DND-41 (cell line): Measurements from ENCODE around the gene ELP6.
"Not testable (repeated sequence)": the region's sequence is repeated elsewhere in the genome, so short reads cannot be mapped to it uniquely, and the experiment has no call there.

Experiments
- ATAC-seq: fragments of 200-7000 bp; cut with Tn5 transposase; 3 replicates; pipeline ENCODE4 v1.9.1; 2021; ENCODE audit warnings: low read depth; ENCODE audit not compliant: insufficient read depth
- DNase-seq: peaks from one replicate; pipeline ENCODE4 v3.0.0-alpha.2; 2020
- H2AFZ ChIP-seq: 2 replicates; pipeline ENCODE4 v1.6.0; 2012; ENCODE audit warnings: low read depth, low read length
- H3K27ac ChIP-seq: 2 replicates; pipeline ENCODE4 v1.5.1; 2012; ENCODE audit warnings: low read length, inconsistent platforms
- H3K27me3 ChIP-seq: fragments of 200-600 bp; sonication (generic); 2 replicates; pipeline ENCODE4 v1.6.0; 2012; ENCODE audit warnings: low read length, mild to moderate bottlenecking, inconsistent platforms; ENCODE audit not compliant: insufficient read depth, poor library complexity
- H3K36me3 ChIP-seq: 2 replicates; pipeline ENCODE4 v1.5.1; 2012; ENCODE audit warnings: low read length, inconsistent platforms; ENCODE audit not compliant: insufficient read depth
- H3K4me1 ChIP-seq: 2 replicates; pipeline ENCODE4 v1.5.1; 2012; ENCODE audit warnings: mild to moderate bottlenecking, low read length; ENCODE audit not compliant: insufficient read depth
- H3K4me2 ChIP-seq: 2 replicates; pipeline ENCODE4 v1.6.0; 2012; ENCODE audit warnings: mild to moderate bottlenecking, moderate library complexity, low read length, inconsistent platforms; ENCODE audit not compliant: insufficient read depth
- H3K4me3 ChIP-seq, 2 experiments: fragments of 200-600 bp in 1 of 2; shearing (Covaris generic) in 1 of 2; 2 replicates each; pipeline ENCODE4 v1.5.1; 2012 to 2016; ENCODE audit warnings: inconsistent platforms in 2 of 2, low read length in 2 of 2, mild to moderate bottlenecking in 2 of 2, low read depth in 1 of 2, moderate library complexity in 1 of 2
- H3K79me2 ChIP-seq: 2 replicates; pipeline ENCODE4 v1.6.0; 2012; ENCODE audit warnings: low read length, inconsistent platforms; ENCODE audit not compliant: insufficient read depth
- H3K9ac ChIP-seq: 2 replicates; pipeline ENCODE4 v1.6.0; 2012; ENCODE audit warnings: low read depth, mild to moderate bottlenecking, inconsistent platforms, low read length, moderate library complexity
- H3K9me3 ChIP-seq: 2 replicates; pipeline ENCODE4 v1.5.1; 2012; ENCODE audit warnings: low read length, moderate library complexity, mild to moderate bottlenecking, inconsistent platforms; ENCODE audit not compliant: insufficient read depth, severe bottlenecking
- H4K20me1 ChIP-seq: 2 replicates; pipeline ENCODE4 v1.6.0; 2012; ENCODE audit warnings: low read length; ENCODE audit not compliant: insufficient read depth
- EZH2 ChIP-seq: IDR thresholded peaks from 3 replicates; pipeline ENCODE4 v1.6.1; 2012; ENCODE audit warnings: borderline replicate concordance, low read depth, mild to moderate bottlenecking, moderate library complexity, low read length, inconsistent platforms; ENCODE audit not compliant: severe bottlenecking
- TF ChIP-seq, protein P1 (sequence below): IDR thresholded peaks from 2 replicates; pipeline ENCODE4 v1.5.1; 2012; ENCODE audit warnings: borderline replicate concordance, low read length, moderate library complexity, mild to moderate bottlenecking; ENCODE audit not compliant: poor library complexity, severe bottlenecking; ENCODE audit errors: extremely low read depth

ELP6 gene

DNA sequence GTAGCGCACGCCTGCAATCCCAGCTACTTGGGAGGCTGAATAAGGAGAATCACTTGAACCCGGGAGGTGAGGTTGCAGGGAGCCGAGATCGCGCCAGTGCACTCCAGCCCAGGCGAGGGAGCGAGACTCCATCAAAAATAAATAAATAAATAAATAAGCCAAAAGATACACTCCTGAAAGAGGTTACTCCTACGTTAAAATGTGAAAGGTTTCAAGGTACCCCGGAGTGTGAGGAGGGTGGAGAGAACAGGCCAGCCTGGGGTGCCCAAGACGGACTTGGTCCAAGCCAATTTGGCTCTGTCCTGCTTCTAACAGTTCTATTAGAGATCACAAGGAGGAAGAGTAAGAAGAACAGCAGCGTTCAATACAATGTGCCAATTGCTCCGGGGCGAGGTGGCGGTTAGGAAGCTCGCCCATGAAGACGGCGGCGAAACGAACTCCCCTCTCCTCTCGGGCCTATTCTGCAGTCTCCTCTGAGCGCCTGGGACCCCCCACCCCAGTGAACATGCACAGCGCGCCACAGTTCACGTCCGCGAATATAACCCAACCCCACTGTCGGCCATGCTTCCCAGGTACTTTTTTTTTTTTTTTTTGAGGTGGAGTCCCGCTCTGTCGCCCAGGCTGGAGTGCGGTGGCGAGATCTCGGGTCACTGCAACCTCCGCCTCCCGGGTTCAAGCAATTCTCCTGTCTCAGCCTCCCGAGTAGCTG, 942 bp downstream of the ELP6 start:
- Histone ChIP-seq H3K27ac (peak overlapping the region; percentile 96), H3K4me2 (peak overlapping the region; percentile 84), H3K9ac (peak overlapping the region; percentile 71), H3K79me2 (peaks cover 50% of the 10 kb centered on the region), H3K9me3 (no peaks in the 10 kb centered on the region), H3K27me3 (no peaks in the 10 kb centered on the region), H3K4me1 (peaks cover 23% of the 10 kb centered on the region), H2AFZ (peak overlapping the region; percentile 82), H3K4me3 (peak overlapping the region; percentile 99), H4K20me1 (0 out of 2 replicates have a peak, but pooled peaks cover 3% of the 10 kb centered on the region), H3K36me3 (peaks cover 40% of the 10 kb centered on the region)
- ATAC-seq: peak; percentile 12; the same call in 2 of the 3 replicates
- peak; percentile 55 for DNase-seq
- TF ChIP-seq, protein P1, sequence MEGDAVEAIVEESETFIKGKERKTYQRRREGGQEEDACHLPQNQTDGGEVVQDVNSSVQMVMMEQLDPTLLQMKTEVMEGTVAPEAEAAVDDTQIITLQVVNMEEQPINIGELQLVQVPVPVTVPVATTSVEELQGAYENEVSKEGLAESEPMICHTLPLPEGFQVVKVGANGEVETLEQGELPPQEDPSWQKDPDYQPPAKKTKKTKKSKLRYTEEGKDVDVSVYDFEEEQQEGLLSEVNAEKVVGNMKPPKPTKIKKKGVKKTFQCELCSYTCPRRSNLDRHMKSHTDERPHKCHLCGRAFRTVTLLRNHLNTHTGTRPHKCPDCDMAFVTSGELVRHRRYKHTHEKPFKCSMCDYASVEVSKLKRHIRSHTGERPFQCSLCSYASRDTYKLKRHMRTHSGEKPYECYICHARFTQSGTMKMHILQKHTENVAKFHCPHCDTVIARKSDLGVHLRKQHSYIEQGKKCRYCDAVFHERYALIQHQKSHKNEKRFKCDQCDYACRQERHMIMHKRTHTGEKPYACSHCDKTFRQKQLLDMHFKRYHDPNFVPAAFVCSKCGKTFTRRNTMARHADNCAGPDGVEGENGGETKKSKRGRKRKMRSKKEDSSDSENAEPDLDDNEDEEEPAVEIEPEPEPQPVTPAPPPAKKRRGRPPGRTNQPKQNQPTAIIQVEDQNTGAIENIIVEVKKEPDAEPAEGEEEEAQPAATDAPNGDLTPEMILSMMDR: no peak
- TF ChIP-seq EZH2: no peak

DNA sequence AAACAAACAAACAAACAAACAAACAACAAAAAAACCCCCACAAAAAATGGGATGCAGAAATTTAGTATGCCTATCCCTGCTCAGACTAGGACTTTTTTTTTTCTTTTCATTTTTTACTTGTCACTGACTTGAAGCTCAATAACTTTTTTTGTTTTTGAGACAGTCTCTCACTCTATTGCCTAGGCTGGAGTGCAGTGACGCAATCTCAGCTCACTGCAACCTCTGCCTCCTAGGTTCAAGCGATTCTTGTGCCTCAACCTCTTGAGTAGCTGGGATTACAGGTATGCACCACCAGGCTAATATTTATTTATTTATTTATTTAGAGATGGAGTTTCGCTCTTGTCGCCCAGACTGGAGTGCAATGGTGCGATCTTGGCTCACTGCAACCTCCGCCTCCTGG, 8.2 kb downstream of the ELP6 start:
- H3K4me2 ChIP-seq, H3K4me3 ChIP-seq, H2AFZ ChIP-seq, H3K27me3 ChIP-seq, H4K20me1 ChIP-seq, H3K4me1 ChIP-seq, ATAC-seq, H3K9ac ChIP-seq, H3K9me3 ChIP-seq, H3K27ac ChIP-seq, DNase-seq: not testable (repeated sequence)
- Histone ChIP-seq H3K79me2 (peaks cover 32% of the 10 kb centered on the region), H3K36me3 (peaks cover 75% of the 10 kb centered on the region)

DNA sequence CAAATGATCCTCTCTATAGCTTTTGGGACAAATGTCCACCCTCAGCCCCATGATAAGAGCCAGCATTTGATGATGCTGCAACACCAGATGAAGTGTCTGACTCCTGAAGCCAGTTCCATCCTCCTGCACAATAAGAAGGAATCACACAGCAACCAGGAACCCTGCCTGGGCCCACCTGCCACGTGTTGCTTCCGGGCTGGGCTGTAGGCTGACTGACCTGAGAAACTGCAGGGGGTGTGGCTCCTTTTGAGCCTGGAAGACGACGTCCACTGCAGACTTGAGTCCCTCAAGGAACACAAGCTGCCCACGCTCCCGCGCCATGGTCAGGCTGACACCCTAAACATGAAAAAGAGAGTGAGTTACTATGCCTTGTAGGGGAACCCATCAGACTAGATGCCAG, 9.4 kb downstream of the ELP6 start:
- peaks cover 71% of the 10 kb centered on the region for H3K36me3 ChIP-seq
- TF ChIP-seq, protein P1: no peak
- no peak for TF ChIP-seq EZH2

DNA sequence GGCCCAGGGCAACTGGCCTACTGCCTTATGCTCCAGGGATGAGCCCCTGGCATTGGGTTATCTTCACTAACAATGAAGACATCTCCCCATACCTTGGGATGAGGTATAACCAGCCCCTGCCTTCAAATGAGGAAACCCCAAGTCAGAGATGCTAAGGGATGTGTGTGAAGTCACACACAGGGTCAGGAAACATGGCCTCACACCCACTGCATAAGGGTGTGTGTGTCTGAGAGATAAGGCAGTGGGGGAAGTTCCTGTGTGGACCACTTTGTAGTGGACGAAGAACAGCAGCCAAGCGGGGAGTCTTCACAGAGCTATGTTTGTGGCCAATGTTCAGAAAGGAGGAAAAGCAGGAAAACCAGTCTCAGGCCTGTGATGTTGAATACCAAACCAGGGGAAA, 10.5 kb downstream of the ELP6 start:
- Histone ChIP-seq H3K27me3 (no peaks in the 10 kb centered on the region), H4K20me1 (peaks cover 8% of the 10 kb centered on the region; the same call in 1 of the 2 replicates), H3K27ac (no peak overlapping the region), H3K4me2 (no peak overlapping the region), H3K9ac (no peak overlapping the region), H3K9me3 (no peaks in the 10 kb centered on the region), H3K79me2 (peaks cover 21% of the 10 kb centered on the region), H3K4me3 (no peak overlapping the region), H3K36me3 (peaks cover 73% of the 10 kb centered on the region), H3K4me1 (no peaks in the 10 kb centered on the region), H2AFZ (no peak overlapping the region)
- DNase-seq: no peak
- TF ChIP-seq, protein P1: no peak
- TF ChIP-seq EZH2: no peak
- ATAC-seq: no peak

More for the DNA sequence above, 9.4 kb downstream of the ELP6 start:
- ATAC-seq (no peak), DNase-seq (no peak)
- H3K4me2 ChIP-seq: no peak overlapping the region
- H4K20me1 ChIP-seq: no peaks in the 10 kb centered on the region; the same call in 1 of the 2 replicates
- no peak overlapping the region for H2AFZ ChIP-seq
- no peaks in the 10 kb centered on the region for H3K27me3 ChIP-seq
- no peak overlapping the region for H3K27ac ChIP-seq
- H3K4me1 ChIP-seq: no peaks in the 10 kb centered on the region
- H3K4me3 ChIP-seq: no peak overlapping the region
- H3K9ac ChIP-seq: no peak overlapping the region
- H3K79me2 ChIP-seq: peaks cover 23% of the 10 kb centered on the region
- H3K9me3 ChIP-seq: no peaks in the 10 kb centered on the region
